Measurements from ENCODE around the gene UTP25. TPM values are rescaled to one million over a fixed set of nuclear protein-coding genes. Genes with fewer than 3 reads are reported as not detected.

Gene UTP25
- total RNA-seq, 1 experiment from 2014 or later: 9.5 TPM

- DNase-seq: no peak
- H3K4me3 ChIP-seq (ENCODE audit: low read depth, low read length): no peak overlapping the region
- no peaks in the 10 kb centered on the region for H3K36me3 ChIP-seq (ENCODE audit: control insufficient read depth, insufficient read depth, low read length)
- peaks cover 10% of the 10 kb centered on the region for H3K9me3 ChIP-seq
- BruUV-seq (replicated peaks): no TSS peak
- ChIA-PET POLR2A (no interaction called here), CTCF (no interaction called here)
- intact Hi-C loops (cut with micrococcal nuclease; ENCODE audit: unreplicated experiment): no loop called here
- no peak for TF ChIP-seq CTCF (IDR thresholded peaks at IDR 0.05; ENCODE audit: insufficient read depth in 1 of 2, low read depth in 1 of 2, low read length in 1 of 2, severe bottlenecking in 1 of 2, unreplicated experiment in 1 of 2)
- no peaks in the 10 kb centered on the region for H3K27me3 Mint-ChIP-seq (ENCODE audit: insufficient read depth, unreplicated experiment)
- no peak overlapping the region for H3K4me3 Mint-ChIP-seq (ENCODE audit: unreplicated experiment)
- no peaks in the 10 kb centered on the region for H3K4me1 ChIP-seq
- H3K36me3 Mint-ChIP-seq (ENCODE audit: insufficient read depth, unreplicated experiment): peaks cover 6% of the 10 kb centered on the region
- no peaks in the 10 kb centered on the region for H3K27me3 ChIP-seq (replicated peaks; ENCODE audit: control insufficient read depth, insufficient read depth, low read length)
- no peaks in the 10 kb centered on the region for H3K4me1 Mint-ChIP-seq (ENCODE audit: low read depth, unreplicated experiment)
- H3K9me3 Mint-ChIP-seq (ENCODE audit: unreplicated experiment): peaks cover 19% of the 10 kb centered on the region
- H3K27ac Mint-ChIP-seq (ENCODE audit: unreplicated experiment): no peak overlapping the region
Measured at GRCh38 chr1:209863766-209864485, 36.2 kb downstream of the UTP25 start.

GRCh38 chr1:209866201-209866600 lies 38.4 kb downstream of the UTP25 start:
- CTCF ChIA-PET: no interaction called here
- intact Hi-C loops (cut with micrococcal nuclease; ENCODE audit: unreplicated experiment): no loop called here

More at GRCh38 chr1:209866201-209866600, 38.4 kb downstream of the UTP25 start:
- DNase-seq: no peak
- TF ChIP-seq CTCF (IDR thresholded peaks at IDR 0.05; ENCODE audit: insufficient read depth in 1 of 2, low read depth in 1 of 2, low read length in 1 of 2, severe bottlenecking in 1 of 2, unreplicated experiment in 1 of 2): no peak
- POLR2A ChIA-PET: no interaction called here
- H3K36me3 ChIP-seq (ENCODE audit: control insufficient read depth, insufficient read depth, low read length): no peaks in the 10 kb centered on the region
- H3K27ac Mint-ChIP-seq (ENCODE audit: unreplicated experiment): no peak overlapping the region
- no peaks in the 10 kb centered on the region for H3K4me1 Mint-ChIP-seq (ENCODE audit: low read depth, unreplicated experiment)
- no peak overlapping the region for H3K4me3 ChIP-seq (ENCODE audit: low read depth, low read length)
- H3K36me3 Mint-ChIP-seq (ENCODE audit: insufficient read depth, unreplicated experiment): peaks cover 6% of the 10 kb centered on the region
- no peak overlapping the region for H3K4me3 Mint-ChIP-seq (ENCODE audit: unreplicated experiment)
- H3K4me1 ChIP-seq: no peaks in the 10 kb centered on the region
- no peaks in the 10 kb centered on the region for H3K27me3 Mint-ChIP-seq (ENCODE audit: insufficient read depth, unreplicated experiment)
- peaks cover 19% of the 10 kb centered on the region for H3K9me3 Mint-ChIP-seq (ENCODE audit: unreplicated experiment)
- H3K9me3 ChIP-seq: peaks cover 10% of the 10 kb centered on the region
- H3K27me3 ChIP-seq (replicated peaks; ENCODE audit: control insufficient read depth, insufficient read depth, low read length): no peaks in the 10 kb centered on the region
- no TSS peak for BruUV-seq (replicated peaks)
